C4-2B (cell line): ENCODE measurements around the gene PNMA1.

Experiments
- H3K27ac ChIP-seq: fragments of 450-650 bp; 2 replicates; pipeline ENCODE4 v1.5.1; 2017
- ZFX ChIP-seq: fragments of 450-650 bp; IDR thresholded peaks from 2 replicates; pipeline ENCODE4 v1.6.1; 2017
- TF ChIP-seq, protein P1 (sequence below): fragments of 450-650 bp; conservative IDR thresholded peaks from 2 replicates; pipeline ENCODE4 v1.5.1; 2017; ENCODE audit warnings: mild to moderate bottlenecking

PNMA1 gene

DNA sequence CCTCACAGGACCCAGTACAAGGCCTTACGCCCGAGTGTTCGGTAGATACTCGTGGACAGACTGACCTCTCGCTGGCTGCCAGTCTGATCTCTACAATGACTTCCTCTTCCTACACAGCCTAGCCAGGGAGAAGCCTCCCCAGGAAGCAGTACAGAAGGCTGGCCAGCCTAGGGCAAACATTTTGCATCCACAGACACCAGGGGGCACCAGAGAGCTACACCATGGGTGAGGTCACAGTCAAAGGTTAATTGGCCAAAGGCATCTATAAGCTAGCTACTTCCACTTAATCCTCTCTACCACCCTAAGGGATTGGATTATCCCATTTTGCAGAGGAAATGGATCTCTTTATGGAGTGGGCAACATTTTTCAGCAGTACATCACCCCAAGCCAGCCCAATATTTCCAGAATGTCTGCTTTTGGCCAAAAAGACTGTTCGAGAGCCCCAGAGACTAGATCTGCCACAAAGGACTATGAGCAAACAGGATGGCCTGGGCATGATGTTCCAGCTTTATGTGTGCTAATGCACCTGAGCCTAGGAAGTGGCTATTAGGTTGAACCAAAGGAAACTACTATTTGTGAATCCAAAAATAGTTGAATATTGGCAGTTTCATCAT lies 14.6 kb upstream of the PNMA1 start:
- TF ChIP-seq ZFX: no peak
- TF ChIP-seq, protein P1, sequence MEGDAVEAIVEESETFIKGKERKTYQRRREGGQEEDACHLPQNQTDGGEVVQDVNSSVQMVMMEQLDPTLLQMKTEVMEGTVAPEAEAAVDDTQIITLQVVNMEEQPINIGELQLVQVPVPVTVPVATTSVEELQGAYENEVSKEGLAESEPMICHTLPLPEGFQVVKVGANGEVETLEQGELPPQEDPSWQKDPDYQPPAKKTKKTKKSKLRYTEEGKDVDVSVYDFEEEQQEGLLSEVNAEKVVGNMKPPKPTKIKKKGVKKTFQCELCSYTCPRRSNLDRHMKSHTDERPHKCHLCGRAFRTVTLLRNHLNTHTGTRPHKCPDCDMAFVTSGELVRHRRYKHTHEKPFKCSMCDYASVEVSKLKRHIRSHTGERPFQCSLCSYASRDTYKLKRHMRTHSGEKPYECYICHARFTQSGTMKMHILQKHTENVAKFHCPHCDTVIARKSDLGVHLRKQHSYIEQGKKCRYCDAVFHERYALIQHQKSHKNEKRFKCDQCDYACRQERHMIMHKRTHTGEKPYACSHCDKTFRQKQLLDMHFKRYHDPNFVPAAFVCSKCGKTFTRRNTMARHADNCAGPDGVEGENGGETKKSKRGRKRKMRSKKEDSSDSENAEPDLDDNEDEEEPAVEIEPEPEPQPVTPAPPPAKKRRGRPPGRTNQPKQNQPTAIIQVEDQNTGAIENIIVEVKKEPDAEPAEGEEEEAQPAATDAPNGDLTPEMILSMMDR: peak; percentile 93
- peak overlapping the region; percentile 26 for H3K27ac ChIP-seq

DNA sequence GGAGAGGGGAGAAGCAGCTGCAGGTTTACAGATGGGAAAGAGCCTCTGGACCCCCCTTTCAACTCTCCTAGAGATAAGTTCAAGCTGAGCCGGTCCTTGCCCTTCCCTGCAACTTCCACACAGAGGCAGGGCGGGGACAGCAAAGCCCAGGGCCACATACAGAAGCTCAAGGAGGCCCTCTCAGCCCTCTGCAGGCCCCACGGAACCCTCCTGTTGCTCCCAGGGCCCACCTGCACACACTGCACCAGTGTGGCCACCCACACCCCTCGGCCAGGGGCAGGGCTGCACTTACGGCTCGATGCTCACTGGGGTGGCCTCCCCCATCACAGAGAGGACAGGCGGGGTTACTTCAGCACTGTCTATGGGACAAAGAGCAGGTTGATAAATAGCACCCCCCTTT lies 13.0 kb upstream of the PNMA1 start:
- H3K27ac ChIP-seq: no peak overlapping the region
- no peak for TF ChIP-seq ZFX
- TF ChIP-seq, protein P1: no peak

DNA sequence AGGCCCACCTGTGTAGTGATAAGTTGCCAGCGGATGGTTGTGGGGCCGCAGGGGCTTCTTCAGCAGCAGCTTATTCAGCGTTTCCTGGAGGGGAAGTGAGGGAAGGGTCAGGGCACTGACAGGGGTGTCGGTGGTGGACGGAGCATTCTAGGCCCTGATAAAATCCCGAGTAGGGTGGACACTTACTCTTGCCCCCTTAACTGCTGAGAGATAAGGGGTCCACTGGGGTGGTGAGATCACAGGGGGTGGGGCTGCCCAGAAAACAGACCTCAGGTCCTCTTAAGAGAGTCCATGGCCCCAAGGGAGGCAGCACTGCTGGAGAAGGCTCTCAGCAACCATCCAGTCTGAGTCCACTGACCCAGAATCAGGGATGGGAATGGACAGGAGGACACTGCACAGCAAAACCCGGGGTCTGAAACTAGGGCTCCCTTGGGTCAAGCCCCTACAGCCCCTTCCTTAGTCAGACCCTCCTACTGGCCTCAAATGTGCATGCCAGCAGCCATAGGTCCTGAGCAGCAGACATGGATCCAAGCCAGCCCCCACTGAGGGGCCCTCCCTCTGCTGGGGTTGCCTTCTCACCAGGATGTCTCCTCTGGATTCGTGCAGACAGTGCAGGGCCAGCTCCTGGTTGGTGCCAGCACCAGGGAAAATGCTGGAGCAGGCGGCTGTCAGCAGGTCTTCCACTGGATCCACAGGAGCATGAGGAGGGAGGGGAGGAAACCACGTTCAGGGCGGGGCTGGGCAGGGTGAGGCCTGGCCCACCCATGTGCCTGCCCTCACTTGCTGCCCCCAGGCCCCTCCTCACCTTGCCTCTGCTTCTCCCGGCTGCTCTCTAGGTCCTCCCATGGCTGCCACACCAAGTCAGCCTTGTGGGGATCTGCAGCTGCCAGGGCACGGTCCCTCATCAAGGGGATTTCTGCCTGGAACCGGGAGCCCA lies 12.1 kb upstream of the PNMA1 start:
- TF ChIP-seq, protein P1: no peak
- TF ChIP-seq ZFX: no peak
- H3K27ac ChIP-seq: no peak overlapping the region; the same call in 1 of the 2 replicates

DNA sequence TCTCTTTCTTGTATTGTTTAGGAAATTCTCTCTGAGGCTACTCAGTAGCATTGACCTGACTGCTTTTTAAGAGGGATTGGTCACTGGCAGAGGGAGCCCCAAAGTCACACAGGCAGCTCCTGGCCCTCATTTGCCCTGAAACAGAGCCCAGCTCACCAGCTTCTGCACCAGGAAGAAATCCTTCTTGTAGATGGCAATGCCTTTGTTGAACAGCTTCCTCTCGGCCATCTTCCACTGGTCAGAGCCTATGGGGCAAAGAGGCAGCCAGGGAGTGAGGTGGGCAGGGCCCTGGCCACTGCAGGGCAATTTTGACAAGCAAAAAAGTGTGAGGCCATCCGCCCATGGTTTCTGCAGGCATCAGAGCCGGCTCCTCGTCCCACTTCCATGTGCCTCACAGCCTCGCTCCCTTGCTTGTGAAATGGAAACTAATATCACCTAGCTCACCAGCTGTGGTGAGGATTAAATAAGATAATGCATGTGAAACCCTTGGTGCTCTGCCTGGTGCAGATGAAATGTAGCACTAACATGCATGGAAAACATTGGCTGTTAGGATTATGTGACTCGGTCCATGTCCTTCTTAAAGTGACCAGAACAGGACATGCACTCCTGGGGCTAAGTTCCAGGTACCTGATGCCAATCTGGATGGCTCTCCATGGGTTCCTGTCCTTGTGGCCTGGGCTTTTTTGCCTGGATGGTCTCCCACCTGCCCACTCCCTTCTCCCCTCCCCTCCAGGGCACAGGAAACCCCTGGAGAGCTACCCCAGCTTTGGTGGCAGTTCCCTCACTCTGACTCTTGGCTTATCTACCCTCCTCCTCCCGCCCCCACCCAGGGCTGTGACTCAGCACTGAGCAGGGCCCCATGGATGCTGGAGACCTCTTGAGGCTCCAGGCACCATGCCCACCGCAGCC lies 11.2 kb upstream of the PNMA1 start:
- TF ChIP-seq ZFX: no peak
- TF ChIP-seq, protein P1: no peak
- H3K27ac ChIP-seq: peak overlapping the region; percentile 33; the same call in 1 of the 2 replicates

DNA sequence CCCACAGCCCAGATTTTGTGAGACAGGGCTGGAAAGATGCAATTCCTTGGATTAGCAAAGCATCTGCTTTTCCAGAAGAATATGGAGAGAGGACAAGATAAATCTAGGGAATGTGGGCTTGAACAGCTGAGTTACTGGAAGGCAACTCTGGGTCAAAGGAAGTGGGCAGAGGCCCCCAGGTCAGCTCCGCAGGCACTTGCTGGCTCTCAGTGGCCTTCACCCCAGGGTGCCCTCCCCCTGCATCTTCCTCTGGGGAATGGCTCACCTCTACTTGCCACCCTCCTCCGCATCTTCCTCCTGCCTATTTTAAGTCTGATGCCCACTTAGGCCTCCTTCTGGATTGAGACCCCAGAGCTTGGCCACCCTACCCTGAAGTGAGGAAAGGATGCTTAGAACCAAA lies 10.5 kb upstream of the PNMA1 start:
- peak overlapping the region; percentile 33 for H3K27ac ChIP-seq
- TF ChIP-seq, protein P1: no peak
- no peak for TF ChIP-seq ZFX

DNA sequence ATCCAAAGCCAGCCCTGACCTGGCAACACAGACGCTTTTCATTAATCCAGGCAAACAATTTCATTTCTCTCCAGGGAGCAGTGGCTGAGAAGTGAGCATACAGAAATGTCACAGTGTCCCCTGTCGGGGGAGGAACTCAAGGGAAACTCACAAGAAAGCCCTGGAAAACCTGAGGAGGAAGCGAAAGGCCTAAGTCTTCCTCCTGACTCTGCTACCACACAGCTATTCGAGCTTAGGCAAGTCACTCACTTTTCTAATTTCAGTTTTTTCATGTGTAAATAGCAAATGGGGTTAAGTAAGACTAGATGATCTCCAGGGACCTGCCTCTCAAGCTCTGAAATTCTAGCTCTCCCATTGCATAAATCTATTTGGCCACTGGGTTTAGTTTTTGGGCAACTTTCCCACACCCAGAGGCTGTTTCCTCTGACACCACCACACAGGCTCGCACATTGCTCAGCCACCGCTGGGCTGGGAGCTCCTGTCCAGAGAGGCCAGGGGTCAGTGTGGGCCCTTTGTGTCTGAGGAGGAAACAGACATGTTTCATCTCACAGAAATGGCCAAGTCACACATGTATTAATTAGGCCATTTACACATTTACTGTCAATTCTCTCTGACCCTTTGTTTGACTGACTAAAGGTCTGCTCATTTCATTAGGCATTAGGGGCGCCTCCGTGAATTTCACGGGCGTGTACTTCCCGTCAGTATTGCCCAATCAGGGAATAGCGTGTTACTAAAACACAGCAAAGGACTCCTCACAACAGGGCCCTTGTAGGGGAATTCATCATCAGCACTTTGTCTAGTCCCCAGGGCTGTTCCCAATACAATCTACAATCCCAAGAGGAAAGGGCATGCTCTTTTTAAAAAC lies 9.8 kb upstream of the PNMA1 start:
- no peak for TF ChIP-seq ZFX
- TF ChIP-seq, protein P1: no peak; the same call in 1 of the 2 replicates

More for the DNA sequence above, 9.8 kb upstream of the PNMA1 start:
- H3K27ac ChIP-seq: peak overlapping the region; percentile 33
